ENCODE data around the gene CTDNEP1. TPM values are rescaled to one million over a fixed set of nuclear protein-coding genes. Genes with fewer than 3 reads are reported as not detected.
A peak's percentile ranks its signal among the peaks of the same experiment; 100 is the strongest.

Gene CTDNEP1
- total RNA-seq, 2 experiments from 2014 or later: 79.3 to 80.7 TPM

- no peaks in the 10 kb centered on the region for H3K36me3 ChIP-seq (ENCODE audit: insufficient read depth, low read length)
- TF ChIP-seq CTCF (IDR thresholded peaks at IDR 0.05): no peak
- H3K4me3 ChIP-seq (ENCODE audit: low read length): no peak overlapping the region
- Mint-ChIP-seq H3K27ac (no peak overlapping the region), H3K4me3 (peak overlapping the region; percentile 78), H3K36me3 (ENCODE audit: low read depth) (no peaks in the 10 kb centered on the region), H3K27me3 (peaks cover 42% of the 10 kb centered on the region), H3K4me1 (ENCODE audit: low read depth) (peaks cover 19% of the 10 kb centered on the region), H3K9me3 (no peaks in the 10 kb centered on the region)
- ChIA-PET CTCF (no interaction called here), POLR2A (interaction anchor here (1.4 to 1.5 kb wide), 2 partner anchors 10 to 12 kb away, joined by 3 to 7 read pairs; partner anchors contain the start of gene SLC2A4)
- H3K27ac ChIP-seq (ENCODE audit: low read depth in 1 of 2, low read length in 2 of 2): no peak overlapping the region
- intact Hi-C loops (cut with DNase I, micrococcal nuclease): loop anchor here in 1 of 2 experiments (5.0 kb wide), 1 partner anchor 246 kb away; no protein-coding TSS in a partner anchor
- no peaks in the 10 kb centered on the region for H3K9me3 ChIP-seq (ENCODE audit: control insufficient read depth in 1 of 2, insufficient read depth in 1 of 2, low read length in 2 of 2)
- peaks cover 14 to 17% of the 10 kb centered on the region in 2 experiments for H3K27me3 ChIP-seq (ENCODE audit: control insufficient read depth in 1 of 2, insufficient read depth in 2 of 2, low read length in 2 of 2)
- peaks cover 32% of the 10 kb centered on the region for H3K4me1 ChIP-seq (ENCODE audit: insufficient read depth, low read length)
- ATAC-seq (ENCODE audit: poor library complexity) (no peak), DNase-seq (no peak)
Measured at GRCh38 chr17:7293159-7293558, 41.6 kb upstream of the CTDNEP1 start.

GRCh38 chr17:7292729-7293128, 41.2 kb upstream of the CTDNEP1 start:
- Mint-ChIP-seq H3K4me3 (peak overlapping the region; percentile 30), H3K36me3 (ENCODE audit: low read depth) (no peaks in the 10 kb centered on the region), H3K9me3 (no peaks in the 10 kb centered on the region), H3K27me3 (peaks cover 46% of the 10 kb centered on the region), H3K4me1 (ENCODE audit: low read depth) (peaks cover 19% of the 10 kb centered on the region), H3K27ac (no peak overlapping the region)
- H3K36me3 ChIP-seq (ENCODE audit: insufficient read depth, low read length): no peaks in the 10 kb centered on the region
- H3K4me1 ChIP-seq (ENCODE audit: insufficient read depth, low read length): peaks cover 32% of the 10 kb centered on the region
- no peak for ATAC-seq (ENCODE audit: poor library complexity)
- H3K9me3 ChIP-seq (ENCODE audit: control insufficient read depth in 1 of 2, insufficient read depth in 1 of 2, low read length in 2 of 2): no peaks in the 10 kb centered on the region
- no peak for DNase-seq
- intact Hi-C loops (cut with DNase I, micrococcal nuclease): loop anchor here in 1 of 2 experiments (5.0 kb wide), 1 partner anchor 245 kb away; no protein-coding TSS in a partner anchor
- no peak overlapping the region for H3K27ac ChIP-seq (ENCODE audit: low read depth in 1 of 2, low read length in 2 of 2)
- CTCF ChIA-PET: no interaction called here
- POLR2A ChIA-PET: interaction anchor here (1.4 to 1.5 kb wide), 2 partner anchors 9 to 12 kb away, joined by 3 to 7 read pairs; partner anchors contain the start of gene SLC2A4
- H3K4me3 ChIP-seq (ENCODE audit: low read length): no peak overlapping the region
- TF ChIP-seq CTCF (IDR thresholded peaks at IDR 0.05): no peak
- peaks cover 14 to 17% of the 10 kb centered on the region in 2 experiments for H3K27me3 ChIP-seq (ENCODE audit: control insufficient read depth in 1 of 2, insufficient read depth in 2 of 2, low read length in 2 of 2)

DNA sequence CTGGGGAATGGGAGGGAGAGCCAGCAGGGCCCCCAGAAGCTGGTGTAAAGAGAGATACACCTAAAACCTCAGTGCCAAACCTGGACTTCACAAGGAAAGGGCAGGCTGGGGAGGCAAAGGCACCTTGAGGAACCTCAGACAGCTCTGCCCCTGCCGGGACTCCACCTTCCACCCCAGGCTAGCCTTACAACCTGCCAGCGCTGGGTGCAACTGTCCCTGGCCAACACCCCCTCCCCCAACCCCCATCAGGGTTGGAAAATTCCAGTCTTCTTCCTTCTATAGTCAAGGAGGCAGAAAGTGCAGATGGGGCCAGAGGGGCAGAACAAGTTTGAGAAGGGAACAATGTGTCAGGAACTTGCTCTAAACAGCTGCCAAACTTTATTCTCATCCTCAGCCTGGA, 40.7 kb upstream of the CTDNEP1 start:
- POLR2A ChIA-PET: no interaction called here
- intact Hi-C loops (cut with DNase I, micrococcal nuclease): loop anchor here in 1 of 2 experiments (5.0 kb wide), 1 partner anchor 245 kb away; no protein-coding TSS in a partner anchor

More for the DNA sequence above, 40.7 kb upstream of the CTDNEP1 start:
- no peak overlapping the region for H3K27ac Mint-ChIP-seq
- no peaks in the 10 kb centered on the region for H3K9me3 Mint-ChIP-seq
- CTCF ChIA-PET: no interaction called here
- H3K4me3 Mint-ChIP-seq: no peak overlapping the region
- peaks cover 49% of the 10 kb centered on the region for H3K27me3 Mint-ChIP-seq
- ATAC-seq (ENCODE audit: poor library complexity) (no peak), DNase-seq (no peak)
- no peaks in the 10 kb centered on the region for H3K36me3 Mint-ChIP-seq (ENCODE audit: low read depth)
- no peaks in the 10 kb centered on the region for H3K36me3 ChIP-seq (ENCODE audit: insufficient read depth, low read length)
- no peak overlapping the region for H3K4me3 ChIP-seq (ENCODE audit: low read length)
- peaks cover 14 to 21% of the 10 kb centered on the region in 2 experiments for H3K27me3 ChIP-seq (ENCODE audit: control insufficient read depth in 1 of 2, insufficient read depth in 2 of 2, low read length in 2 of 2)
- no peak for TF ChIP-seq CTCF (IDR thresholded peaks at IDR 0.05)
- peaks cover 32% of the 10 kb centered on the region for H3K4me1 ChIP-seq (ENCODE audit: insufficient read depth, low read length)
- peaks cover 19% of the 10 kb centered on the region for H3K4me1 Mint-ChIP-seq (ENCODE audit: low read depth)
- H3K27ac ChIP-seq (ENCODE audit: low read depth in 1 of 2, low read length in 2 of 2): no peak overlapping the region
- no peaks in the 10 kb centered on the region for H3K9me3 ChIP-seq (ENCODE audit: control insufficient read depth in 1 of 2, insufficient read depth in 1 of 2, low read length in 2 of 2)

All from CD4-positive, alpha-beta T cell (primary cell).